Muscle layer of duodenum (tissue), 2 donors: Measurements from ENCODE around the gene SNX10.

ENCODE experiments used
- H3K27ac ChIP-seq: one replicate; pipeline ENCODE4 v1.7.0; 2013; ENCODE audit warnings: mild to moderate bottlenecking, low read length
- H3K27me3 ChIP-seq: one replicate; pipeline ENCODE4 v1.7.0; 2013; ENCODE audit warnings: low read depth, mild to moderate bottlenecking, control low read depth, low read length
- H3K36me3 ChIP-seq, 2 donors: one replicate each; pipeline ENCODE4 v1.7.0; 2013; ENCODE audit warnings: low read length in 2 of 2, control low read depth in 1 of 2, mild to moderate bottlenecking in 1 of 2; ENCODE audit not compliant: insufficient read depth in 2 of 2, control insufficient read depth in 1 of 2
- H3K4me1 ChIP-seq, 2 donors: one replicate each; pipeline ENCODE4 v1.7.0; 2013; ENCODE audit warnings: low read length in 2 of 2, mild to moderate bottlenecking in 2 of 2, control low read depth in 1 of 2, moderate library complexity in 1 of 2; ENCODE audit not compliant: insufficient read depth in 2 of 2, control insufficient read depth in 1 of 2
- H3K4me3 ChIP-seq, 2 donors: one replicate each; pipeline ENCODE4 v1.7.0; 2013; ENCODE audit warnings: low read length in 2 of 2, low read depth in 1 of 2, mild to moderate bottlenecking in 1 of 2
- H3K9me3 ChIP-seq, 2 donors: one replicate each; pipeline ENCODE4 v1.7.0; 2013; ENCODE audit warnings: low read length in 2 of 2, control low read depth in 1 of 2, mild to moderate bottlenecking in 1 of 2; ENCODE audit not compliant: control insufficient read depth in 1 of 2
- donor health status: healthy.

Gene SNX10

GRCh38 chr7:26390016-26390415 lies 98.4 kb downstream of the SNX10 start:
- H3K27ac ChIP-seq: no peak overlapping the region
- no peaks in the 10 kb centered on the region for H3K27me3 ChIP-seq
- H3K4me3 ChIP-seq: no peak overlapping the region
- no peaks in the 10 kb centered on the region for H3K36me3 ChIP-seq
- no peaks in the 10 kb centered on the region for H3K4me1 ChIP-seq
- no peaks in the 10 kb centered on the region for H3K9me3 ChIP-seq

GRCh38 chr7:26393818-26394217 lies 102.2 kb downstream of the SNX10 start:
- Histone ChIP-seq H3K4me3 (no peak overlapping the region), H3K9me3 (no peaks in the 10 kb centered on the region), H3K27me3 (no peaks in the 10 kb centered on the region), H3K36me3 (no peaks in the 10 kb centered on the region), H3K27ac (no peak overlapping the region), H3K4me1 (peaks cover 0 to under 1% of the 10 kb centered on the region in 2 donors)

GRCh38 chr7:26397332-26397731 lies 105.7 kb downstream of the SNX10 start:
- H3K4me1 ChIP-seq: peaks cover 0 to 5% of the 10 kb centered on the region in 2 donors
- no peaks in the 10 kb centered on the region for H3K9me3 ChIP-seq
- H3K27me3 ChIP-seq: no peaks in the 10 kb centered on the region
- H3K4me3 ChIP-seq: no peak overlapping the region
- no peaks in the 10 kb centered on the region for H3K36me3 ChIP-seq
- no peak overlapping the region for H3K27ac ChIP-seq

GRCh38 chr7:26397796-26398426 lies 106.2 kb downstream of the SNX10 start:
- Histone ChIP-seq H3K9me3 (no peaks in the 10 kb centered on the region), H3K27ac (no peak overlapping the region), H3K27me3 (no peaks in the 10 kb centered on the region), H3K4me3 (peak overlapping the region; percentile 66 to 91), H3K36me3 (no peaks in the 10 kb centered on the region), H3K4me1 (peaks cover 0 to 5% of the 10 kb centered on the region in 2 donors)

GRCh38 chr7:26398427-26398755 lies 106.7 kb downstream of the SNX10 start:
- peaks cover 0 to 5% of the 10 kb centered on the region in 2 donors for H3K4me1 ChIP-seq
- H3K27me3 ChIP-seq: no peaks in the 10 kb centered on the region
- peak overlapping the region; percentile 66 to 91 for H3K4me3 ChIP-seq
- H3K27ac ChIP-seq: no peak overlapping the region
- H3K36me3 ChIP-seq: no peaks in the 10 kb centered on the region
- no peaks in the 10 kb centered on the region for H3K9me3 ChIP-seq

- Histone ChIP-seq H3K27me3 (no peaks in the 10 kb centered on the region), H3K4me3 (peak overlapping the region; percentile 66 to 91), H3K4me1 (peaks cover 0 to 5% of the 10 kb centered on the region in 2 donors), H3K36me3 (no peaks in the 10 kb centered on the region), H3K27ac (no peak overlapping the region), H3K9me3 (no peaks in the 10 kb centered on the region)
Measured at GRCh38 chr7:26398756-26399509, 107.3 kb downstream of the SNX10 start.

- Histone ChIP-seq H3K36me3 (no peaks in the 10 kb centered on the region), H3K4me1 (peaks cover 0 to 5% of the 10 kb centered on the region in 2 donors), H3K9me3 (no peaks in the 10 kb centered on the region), H3K4me3 (no peak overlapping the region), H3K27me3 (no peaks in the 10 kb centered on the region), H3K27ac (no peak overlapping the region)
Measured at GRCh38 chr7:26399736-26400135, 108.1 kb downstream of the SNX10 start.

- no peaks in the 10 kb centered on the region for H3K27me3 ChIP-seq
Measured at GRCh38 chr7:26403640-26404039, 112.0 kb downstream of the SNX10 start.

GRCh38 chr7:26404189-26404996 lies 112.7 kb downstream of the SNX10 start:
- Histone ChIP-seq H3K4me1 (no peaks in the 10 kb centered on the region), H3K27me3 (no peaks in the 10 kb centered on the region), H3K4me3 (no peak overlapping the region), H3K27ac (no peak overlapping the region), H3K36me3 (no peaks in the 10 kb centered on the region), H3K9me3 (no peaks in the 10 kb centered on the region)

More at GRCh38 chr7:26403640-26404039, 112.0 kb downstream of the SNX10 start:
- Histone ChIP-seq H3K27ac (no peak overlapping the region), H3K4me3 (no peak overlapping the region), H3K36me3 (no peaks in the 10 kb centered on the region), H3K9me3 (no peaks in the 10 kb centered on the region), H3K4me1 (peaks cover 0 to 5% of the 10 kb centered on the region in 2 donors)

GRCh38 chr7:26406433-26406832 lies 114.8 kb downstream of the SNX10 start:
- H3K27me3 ChIP-seq: no peaks in the 10 kb centered on the region
- no peaks in the 10 kb centered on the region for H3K4me1 ChIP-seq
- no peak overlapping the region for H3K27ac ChIP-seq
- no peaks in the 10 kb centered on the region for H3K9me3 ChIP-seq
- no peak overlapping the region for H3K4me3 ChIP-seq
- no peaks in the 10 kb centered on the region for H3K36me3 ChIP-seq
